ENCODE data around the gene IFNA4.

DNA sequence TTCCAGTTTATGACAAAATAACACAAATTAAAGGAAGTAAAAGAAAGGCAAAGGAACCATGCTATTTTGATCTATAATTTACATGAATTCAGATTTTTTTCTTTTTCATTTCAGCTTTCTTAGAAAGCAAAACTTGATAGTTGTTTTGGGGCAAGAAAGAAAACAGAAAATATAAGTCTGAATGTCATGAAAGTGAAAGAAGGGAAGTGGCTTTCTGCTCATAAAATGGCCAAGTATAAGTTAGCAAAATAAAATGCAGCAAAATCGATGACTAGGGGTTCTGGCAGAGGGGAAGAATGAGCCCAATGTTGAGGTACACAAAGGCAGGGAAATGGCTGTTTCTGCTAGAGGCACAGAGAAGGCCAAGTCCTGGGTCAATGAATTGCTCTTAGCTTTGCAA, 42.8 kb downstream of the IFNA4 start:
- TF ChIP-seq CTCF (IDR thresholded peaks at IDR 0.05) (no peak), POLR2A (IDR thresholded peaks at IDR 0.05) (no peak), POLR2AphosphoS5 (IDR thresholded peaks at IDR 0.05) (no peak)

Data from upper lobe of left lung (tissue), 4 donors.